IPS-18a (cell line): Measurements from ENCODE around the gene FAM131B.

ENCODE experiments used
- H3K27ac ChIP-seq: one replicate; pipeline ENCODE4 v1.5.1; 2013; ENCODE audit warnings: low read length
- H3K27me3 ChIP-seq: one replicate; pipeline ENCODE4 v1.6.1; 2013; ENCODE audit warnings: mild to moderate bottlenecking, low read length; ENCODE audit not compliant: control insufficient read depth, insufficient read depth
- H3K36me3 ChIP-seq: one replicate; pipeline ENCODE4 v1.6.1; 2013; ENCODE audit warnings: low read depth, low read length; ENCODE audit not compliant: control insufficient read depth
- H3K4me1 ChIP-seq: one replicate; pipeline ENCODE4 v1.6.1; 2013; ENCODE audit warnings: low read depth, low read length; ENCODE audit not compliant: control insufficient read depth
- H3K4me3 ChIP-seq: one replicate; pipeline ENCODE4 v1.5.1; 2013; ENCODE audit warnings: low read length
- H3K9ac ChIP-seq: one replicate; pipeline ENCODE4 v1.6.1; 2013; ENCODE audit warnings: mild to moderate bottlenecking, low read length, moderate library complexity
- H3K9me3 ChIP-seq: one replicate; pipeline ENCODE4 v1.6.1; 2013; ENCODE audit warnings: low read depth, low read length; ENCODE audit not compliant: control insufficient read depth

FAM131B gene

DNA sequence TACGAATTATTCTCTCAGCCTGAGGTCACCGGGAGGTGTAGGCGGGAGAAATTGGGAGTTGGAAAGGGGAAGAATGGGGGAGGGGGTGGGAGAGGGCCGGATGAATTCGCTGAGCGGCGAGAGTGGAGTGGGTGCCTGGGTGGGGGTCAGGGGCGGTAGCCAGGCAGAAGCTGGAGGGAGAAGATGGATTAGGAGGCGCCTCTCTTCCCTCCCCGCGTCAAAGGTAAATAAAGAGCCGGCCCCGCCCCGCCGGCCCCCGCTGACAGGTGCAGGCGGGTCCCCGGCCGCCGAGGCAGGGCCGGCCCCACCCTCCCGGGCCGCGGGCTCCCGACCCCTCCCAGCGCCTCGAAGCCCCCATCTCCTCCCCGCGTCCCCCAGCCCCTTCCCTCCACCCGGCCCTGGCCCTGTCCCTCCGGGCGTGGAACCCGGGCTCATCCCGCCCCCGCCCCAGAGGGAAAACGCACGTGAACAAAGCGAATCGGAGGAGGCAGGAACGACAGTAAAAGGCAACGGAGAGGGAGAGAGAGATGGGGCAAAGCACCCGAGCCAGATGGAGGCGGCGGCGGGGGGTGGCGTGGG is 872 bp downstream of the FAM131B start:
- H3K4me1 ChIP-seq = peaks cover 13% of the 10 kb centered on the region
- H3K36me3 ChIP-seq = peaks cover 18% of the 10 kb centered on the region
- H3K4me3 ChIP-seq = peak overlapping the region; percentile 68
- H3K9me3 ChIP-seq = no peaks in the 10 kb centered on the region
- no peak overlapping the region for H3K27ac ChIP-seq
- no peak overlapping the region for H3K9ac ChIP-seq
- H3K27me3 ChIP-seq = peaks cover 18% of the 10 kb centered on the region

DNA sequence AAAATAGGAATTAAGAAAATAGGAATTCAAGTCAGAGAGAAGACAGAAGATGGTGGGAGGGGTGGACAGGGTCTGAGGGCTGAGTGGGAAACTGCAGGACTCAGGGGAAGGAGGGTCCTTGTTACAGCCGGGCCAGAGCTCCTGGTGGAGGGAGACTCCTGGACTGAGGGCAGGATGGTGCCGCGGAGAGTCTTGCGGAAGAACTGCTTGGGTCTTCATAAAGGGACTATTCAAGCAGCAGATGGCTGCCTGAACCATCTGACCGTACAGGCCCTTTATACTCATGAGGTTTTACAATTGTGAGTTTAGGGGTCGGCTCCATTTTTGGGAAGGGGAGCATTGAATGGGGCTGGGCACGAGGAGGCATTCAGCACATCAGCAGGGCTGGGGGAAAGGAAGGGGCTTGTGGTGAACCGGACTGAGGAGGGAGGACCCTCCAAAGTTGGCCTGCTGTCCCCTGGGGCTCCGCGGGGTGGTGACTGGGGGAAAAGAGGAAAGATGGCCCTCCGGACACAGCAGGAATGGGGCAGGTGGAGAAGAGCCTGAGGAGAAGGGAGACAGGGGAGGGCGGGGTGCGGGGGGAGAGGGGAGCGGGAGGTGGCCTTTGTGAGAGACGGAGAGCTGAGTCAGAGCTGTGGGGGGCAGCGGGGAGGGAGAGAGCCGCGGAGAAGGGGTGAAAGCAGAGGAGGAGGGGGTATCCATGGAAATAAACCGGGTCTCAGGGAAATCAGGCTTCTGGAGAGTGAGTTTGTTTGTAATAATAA is 1.5 kb downstream of the FAM131B start:
- H3K4me3 ChIP-seq = peak overlapping the region; percentile 68

DNA sequence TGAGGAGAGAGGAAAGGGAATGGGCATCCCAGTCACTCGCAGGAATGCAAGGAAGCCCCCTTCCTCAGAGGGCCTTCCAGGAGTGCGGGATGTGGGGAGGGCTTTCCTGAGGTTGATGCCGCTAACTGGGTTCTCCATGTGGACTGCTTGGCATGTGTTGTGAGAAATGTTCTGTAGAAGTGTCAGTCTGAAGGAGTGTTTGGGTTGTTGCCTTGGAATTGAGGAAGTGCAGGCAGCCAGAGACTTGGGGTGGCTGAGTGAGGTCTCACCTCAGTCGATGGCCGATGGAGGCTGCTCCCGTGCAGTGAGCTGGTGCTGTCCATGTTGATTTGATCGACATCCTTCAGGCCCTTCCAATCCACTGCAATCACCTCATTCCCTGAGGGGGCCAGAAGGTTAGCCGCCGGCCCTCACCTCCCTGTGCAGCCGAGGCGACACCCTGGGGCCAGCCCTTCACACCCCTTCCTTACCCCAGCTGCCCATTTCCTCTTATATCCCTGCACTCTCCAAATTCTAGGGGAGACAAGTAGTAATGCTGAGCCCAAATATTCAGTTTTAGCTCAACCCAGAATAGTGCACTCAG is 2.7 kb downstream of the FAM131B start:
- Histone ChIP-seq H3K9ac (no peak overlapping the region), H3K9me3 (no peaks in the 10 kb centered on the region), H3K27ac (no peak overlapping the region), H3K27me3 (peaks cover 18% of the 10 kb centered on the region), H3K36me3 (peaks cover 18% of the 10 kb centered on the region), H3K4me1 (peaks cover 13% of the 10 kb centered on the region), H3K4me3 (no peak overlapping the region)

More for the DNA sequence above, 1.5 kb downstream of the FAM131B start:
- Histone ChIP-seq H3K9ac (no peak overlapping the region), H3K27me3 (peaks cover 18% of the 10 kb centered on the region), H3K36me3 (peaks cover 18% of the 10 kb centered on the region), H3K9me3 (no peaks in the 10 kb centered on the region), H3K27ac (no peak overlapping the region), H3K4me1 (peaks cover 13% of the 10 kb centered on the region)

DNA sequence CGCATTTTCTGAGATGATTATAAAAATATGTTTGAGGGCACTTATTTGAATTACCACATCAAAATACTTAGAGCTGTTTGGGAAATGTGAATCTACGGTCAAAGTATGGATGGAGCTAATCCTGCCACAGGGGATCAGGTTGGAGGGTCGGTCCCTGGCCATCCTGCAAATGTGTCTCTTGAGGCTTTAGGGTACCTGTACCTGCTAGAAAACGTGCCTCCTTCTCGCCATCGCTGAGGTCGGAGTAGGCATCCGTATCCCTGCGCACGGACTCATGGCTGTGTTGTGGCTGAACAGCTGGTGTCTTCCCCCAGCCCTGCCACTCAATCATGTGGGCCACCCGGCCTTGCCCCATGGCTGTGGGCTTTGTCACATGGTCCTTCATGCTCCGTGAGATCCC is 3.9 kb downstream of the FAM131B start:
- Histone ChIP-seq H3K27me3 (peaks cover 8% of the 10 kb centered on the region), H3K9me3 (no peaks in the 10 kb centered on the region), H3K4me3 (no peak overlapping the region), H3K4me1 (peaks cover 13% of the 10 kb centered on the region), H3K36me3 (peaks cover 18% of the 10 kb centered on the region), H3K27ac (no peak overlapping the region), H3K9ac (no peak overlapping the region)

DNA sequence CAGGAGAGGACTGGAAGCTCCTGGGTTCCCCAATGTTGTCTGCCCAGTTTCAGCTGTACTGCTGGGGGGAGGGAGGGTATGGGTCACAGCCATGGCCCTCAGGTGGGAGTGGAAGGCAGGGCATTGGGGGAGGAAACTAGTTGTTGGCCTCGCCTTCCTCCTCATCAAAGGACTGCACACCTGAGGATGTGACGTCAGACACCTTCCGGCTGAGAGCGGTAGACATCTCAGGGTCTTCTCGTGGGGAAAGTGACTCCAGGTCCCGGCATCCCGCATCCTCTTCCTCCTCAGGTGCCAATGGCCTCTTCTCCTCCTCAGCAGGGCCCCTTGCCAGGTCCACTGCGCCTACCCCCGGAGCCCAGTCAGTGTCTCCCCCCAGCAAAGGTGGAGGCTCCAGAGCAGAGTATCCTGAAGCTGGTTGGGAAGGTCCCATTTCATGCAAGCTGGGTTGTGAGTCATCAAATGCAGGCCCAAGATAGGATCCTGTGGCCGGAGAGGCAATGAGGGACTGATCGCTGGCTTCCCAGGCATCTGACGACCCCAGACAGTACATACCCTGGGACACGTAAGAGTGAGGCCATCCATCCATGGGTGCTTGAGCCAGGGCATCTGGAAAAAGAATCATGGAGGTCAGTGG is 6.0 kb downstream of the FAM131B start:
- Histone ChIP-seq H3K4me1 (peaks cover 12% of the 10 kb centered on the region), H3K9ac (no peak overlapping the region), H3K4me3 (no peak overlapping the region), H3K27ac (no peak overlapping the region), H3K9me3 (no peaks in the 10 kb centered on the region), H3K36me3 (peaks cover 18% of the 10 kb centered on the region), H3K27me3 (no peaks in the 10 kb centered on the region)

DNA sequence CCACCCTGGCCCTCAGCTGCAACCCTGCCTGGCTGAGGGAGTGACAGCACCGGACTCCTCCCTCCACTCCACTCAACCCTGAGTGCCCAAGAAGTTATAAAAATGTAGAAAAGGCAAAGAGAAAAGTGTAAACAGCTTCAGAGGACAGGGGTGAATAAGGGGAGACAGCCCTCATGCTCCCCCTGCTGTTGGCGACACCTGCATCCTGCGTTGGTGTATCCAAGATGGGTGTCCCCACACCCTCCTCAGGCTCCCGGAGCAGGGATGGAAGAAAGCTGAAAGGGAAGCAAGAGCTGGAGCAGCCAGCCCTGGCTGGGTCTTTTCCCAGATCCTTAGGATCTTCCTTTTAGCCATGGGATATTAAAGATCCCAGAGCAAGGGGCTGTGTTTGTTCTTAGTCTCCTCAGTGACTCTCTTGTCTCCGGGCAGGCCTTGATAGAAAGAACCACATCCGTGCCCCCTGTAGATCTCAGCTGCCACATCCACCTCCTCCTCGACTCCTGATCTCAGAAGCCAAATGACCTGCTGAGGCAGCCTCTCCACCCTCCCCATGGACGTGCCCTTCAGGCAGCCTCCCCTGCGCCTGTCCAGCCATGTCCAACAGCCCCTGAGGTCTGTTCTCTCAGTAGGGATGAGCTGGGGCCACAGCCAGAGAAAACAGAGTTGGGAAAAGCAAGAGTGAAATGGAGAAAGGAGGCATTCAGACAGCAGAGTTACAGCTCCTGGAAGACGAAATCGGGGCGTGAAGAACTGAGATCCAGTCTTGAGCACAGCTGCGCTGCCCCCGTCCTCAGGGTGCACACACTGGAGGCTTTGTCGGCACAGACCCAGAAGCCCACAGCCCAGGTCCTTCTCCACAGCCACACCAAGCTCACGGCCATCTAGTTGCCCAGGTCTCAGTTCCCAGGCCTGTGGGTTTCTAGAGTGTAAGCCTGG is 6.8 kb downstream of the FAM131B start:
- H3K4me1 ChIP-seq = peaks cover 9% of the 10 kb centered on the region

DNA sequence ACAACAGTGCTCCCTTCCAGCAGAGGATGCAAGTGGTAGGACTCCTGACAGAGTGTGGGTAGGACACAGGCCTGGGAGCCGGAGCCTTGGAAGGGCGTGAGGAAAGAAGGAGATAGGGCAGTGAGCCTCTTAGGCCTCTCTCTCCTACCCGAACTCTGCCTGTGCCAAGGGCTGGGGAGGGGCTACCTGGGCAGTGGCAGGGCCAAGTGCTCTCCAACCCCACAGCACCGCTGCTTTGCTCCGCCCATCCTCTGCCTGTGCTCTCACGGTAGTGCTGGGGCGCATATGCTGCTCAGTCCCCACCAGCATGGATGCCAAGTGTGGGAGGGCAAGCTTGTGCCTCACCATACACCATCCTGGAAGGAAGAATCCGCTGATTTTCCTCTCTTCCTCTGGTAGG is 7.5 kb downstream of the FAM131B start:
- Histone ChIP-seq H3K9me3 (no peaks in the 10 kb centered on the region), H3K36me3 (peaks cover 18% of the 10 kb centered on the region), H3K27ac (no peak overlapping the region), H3K9ac (no peak overlapping the region), H3K27me3 (no peaks in the 10 kb centered on the region), H3K4me3 (no peak overlapping the region), H3K4me1 (peaks cover 4% of the 10 kb centered on the region)

More for the DNA sequence above, 6.8 kb downstream of the FAM131B start:
- H3K9ac ChIP-seq = no peak overlapping the region
- H3K4me3 ChIP-seq = no peak overlapping the region
- H3K9me3 ChIP-seq = no peaks in the 10 kb centered on the region
- H3K27ac ChIP-seq = no peak overlapping the region
- H3K27me3 ChIP-seq = no peaks in the 10 kb centered on the region
- H3K36me3 ChIP-seq = peaks cover 18% of the 10 kb centered on the region

DNA sequence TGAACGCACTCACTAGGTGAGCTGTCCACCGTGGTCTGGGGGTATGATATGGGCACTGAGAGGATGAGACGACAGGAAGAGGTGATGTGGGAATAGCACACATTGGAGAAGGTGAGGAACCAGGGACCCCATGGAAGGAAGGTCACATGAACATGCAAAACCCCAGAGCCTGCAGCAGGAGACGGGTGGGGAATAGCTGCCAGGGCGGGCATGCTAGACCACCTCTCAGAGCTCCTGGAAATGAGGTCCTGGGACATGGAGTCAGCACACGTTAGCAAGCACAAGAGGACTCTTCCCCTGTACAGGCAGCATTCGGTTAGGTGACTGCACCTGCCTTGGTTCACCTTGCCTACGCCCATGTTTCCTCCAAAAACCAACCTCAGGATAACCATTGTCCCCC is 8.1 kb downstream of the FAM131B start:
- no peak overlapping the region for H3K27ac ChIP-seq
- H3K27me3 ChIP-seq = no peaks in the 10 kb centered on the region
- H3K9me3 ChIP-seq = no peaks in the 10 kb centered on the region
- no peak overlapping the region for H3K9ac ChIP-seq
- no peak overlapping the region for H3K4me3 ChIP-seq
- H3K4me1 ChIP-seq = peaks cover 4% of the 10 kb centered on the region
- peaks cover 18% of the 10 kb centered on the region for H3K36me3 ChIP-seq

DNA sequence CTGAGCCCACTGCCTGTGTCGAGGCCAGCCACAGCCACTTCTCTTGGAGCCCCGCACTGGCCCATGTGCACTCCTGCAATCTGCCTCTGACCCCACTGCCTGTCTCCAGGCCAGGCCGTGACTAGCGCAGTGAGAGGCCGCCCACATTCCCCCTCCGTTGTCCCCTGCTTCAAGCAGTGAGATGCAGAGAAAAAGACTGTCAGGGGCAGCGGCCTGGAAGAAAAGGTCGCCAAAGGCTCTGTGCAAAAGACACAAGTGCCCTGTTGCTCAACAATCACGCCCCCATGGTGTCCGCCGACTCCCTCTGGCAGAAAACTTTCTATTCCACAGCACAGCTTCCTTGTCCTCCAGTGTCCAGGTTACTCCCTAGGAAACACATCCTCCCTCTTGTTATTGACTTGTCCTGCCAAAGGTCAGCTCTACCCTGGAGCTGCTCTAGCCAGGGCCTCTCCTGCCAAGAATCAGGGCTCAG is 9.9 kb downstream of the FAM131B start:
- Histone ChIP-seq H3K9ac (no peak overlapping the region), H3K4me3 (no peak overlapping the region), H3K36me3 (peaks cover 6% of the 10 kb centered on the region), H3K4me1 (peaks cover 4% of the 10 kb centered on the region), H3K27ac (no peak overlapping the region), H3K9me3 (no peaks in the 10 kb centered on the region), H3K27me3 (no peaks in the 10 kb centered on the region)

DNA sequence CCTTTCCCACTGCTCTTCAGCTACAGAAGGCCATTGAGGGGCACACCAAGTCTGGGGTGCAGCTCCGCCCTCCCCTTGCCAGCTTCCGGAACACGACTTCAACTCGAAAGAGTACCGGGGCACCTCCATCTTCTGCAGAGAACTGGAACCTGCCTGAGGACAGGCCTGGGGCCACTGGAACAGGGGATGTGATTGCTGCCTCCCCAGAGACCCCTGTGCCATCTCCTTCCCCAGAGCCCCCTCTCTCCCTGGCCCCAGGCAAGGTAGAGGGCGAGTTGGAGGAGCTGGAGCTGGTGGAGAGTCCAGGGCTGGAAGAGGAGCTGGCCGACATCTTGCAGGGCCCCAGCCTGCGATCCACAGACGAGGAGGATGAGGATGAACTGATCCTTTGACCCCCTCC is 10.9 kb downstream of the FAM131B start:
- no peak overlapping the region for H3K27ac ChIP-seq
- no peak overlapping the region for H3K4me3 ChIP-seq
- no peaks in the 10 kb centered on the region for H3K36me3 ChIP-seq
- no peak overlapping the region for H3K9ac ChIP-seq
- H3K27me3 ChIP-seq = peaks cover 4% of the 10 kb centered on the region
- peaks cover 4% of the 10 kb centered on the region for H3K4me1 ChIP-seq
- no peaks in the 10 kb centered on the region for H3K9me3 ChIP-seq

DNA sequence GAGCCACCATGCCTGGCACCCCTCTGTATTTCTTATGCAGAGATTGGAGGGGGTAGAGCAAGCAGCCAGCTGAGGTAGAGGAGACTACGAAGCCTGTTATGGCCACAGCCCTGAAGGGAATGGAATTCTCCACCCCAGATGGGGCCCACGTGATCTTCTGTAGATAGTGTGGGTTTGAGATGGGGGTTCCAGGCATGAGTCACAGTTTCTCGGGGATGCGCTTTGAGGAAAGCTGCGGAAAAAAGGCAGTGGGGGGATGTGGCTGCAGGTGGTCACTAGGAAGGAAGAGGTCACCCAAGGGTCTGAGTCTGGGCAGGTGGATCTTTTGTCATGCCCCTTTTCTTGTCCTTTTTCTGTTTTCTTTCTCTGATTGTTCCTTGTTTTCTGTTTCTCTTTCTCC is 11.5 kb downstream of the FAM131B start:
- Histone ChIP-seq H3K9me3 (no peaks in the 10 kb centered on the region), H3K27ac (no peak overlapping the region), H3K4me1 (peaks cover 4% of the 10 kb centered on the region), H3K27me3 (peaks cover 10% of the 10 kb centered on the region), H3K4me3 (no peak overlapping the region), H3K9ac (no peak overlapping the region), H3K36me3 (no peaks in the 10 kb centered on the region)
